Measurements from ENCODE around the gene MID1IP1. TPM values are rescaled to one million over a fixed set of nuclear protein-coding genes. Genes with fewer than 3 reads are reported as not detected.
A peak's percentile ranks its signal among the peaks of the same experiment; 100 is the strongest.

The MID1IP1 gene, protein sequence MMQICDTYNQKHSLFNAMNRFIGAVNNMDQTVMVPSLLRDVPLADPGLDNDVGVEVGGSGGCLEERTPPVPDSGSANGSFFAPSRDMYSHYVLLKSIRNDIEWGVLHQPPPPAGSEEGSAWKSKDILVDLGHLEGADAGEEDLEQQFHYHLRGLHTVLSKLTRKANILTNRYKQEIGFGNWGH
- 14.7 to 36.0 TPM (median 32.7 TPM) in 3 replicates for total RNA-seq
- long read RNA-seq, transcript MID1IP1-201 (2 exons, 2,536 nt) = major isoform, 25 of 31 reads
- long read RNA-seq, partial matches to known transcripts = 5 of 31 reads
- long read RNA-seq, other reads (novel, unspliced or antisense) = 0 of 31 reads

DNA sequence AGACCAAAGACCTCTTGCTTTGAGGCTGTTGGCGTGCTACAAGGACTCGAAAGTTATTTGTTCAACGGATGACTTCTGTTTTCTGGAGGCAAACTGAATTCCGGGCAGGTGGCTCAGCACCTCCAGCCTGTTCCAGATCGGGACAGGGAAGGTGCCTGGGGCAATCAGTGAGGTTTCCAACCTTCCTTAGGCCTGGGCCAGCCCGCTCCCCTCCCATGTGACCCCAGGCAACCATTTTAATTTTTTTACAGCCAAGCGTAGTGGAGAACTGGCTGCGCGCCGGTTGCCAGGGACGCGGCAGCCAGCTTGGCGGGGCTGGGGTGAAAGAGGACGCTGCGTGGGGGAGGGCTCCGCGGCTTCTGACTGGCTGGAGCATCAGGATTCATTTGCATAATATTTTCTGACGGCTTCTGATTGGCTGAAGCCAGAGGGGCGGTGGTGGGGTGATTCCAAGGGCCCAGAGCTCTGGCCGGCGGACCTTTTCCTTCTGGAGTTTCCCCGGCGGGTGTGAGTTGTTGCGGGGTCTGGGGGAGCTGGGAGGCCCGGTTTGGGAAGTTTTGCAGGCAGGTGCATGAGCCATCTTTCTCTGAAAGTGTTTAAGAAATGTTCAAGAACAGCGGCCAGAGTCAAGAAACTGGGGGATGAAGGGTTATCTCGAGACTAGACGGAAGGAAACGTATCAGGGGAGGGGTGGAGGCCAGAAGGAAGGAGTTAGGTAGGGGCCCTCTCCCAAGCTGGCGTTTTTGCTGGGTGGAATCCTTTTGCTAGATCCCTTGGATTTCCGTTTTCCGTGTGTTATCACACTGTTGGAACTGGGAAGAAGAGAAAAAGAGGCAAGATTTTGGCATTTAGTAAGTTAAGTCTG, at the start of gene MID1IP1:
TSS of gene MID1IP1 (plus strand) at position 479 of the 865 bp plus-strand sequence. CDS start 3,488 bp downstream, outside the sequence.
- peaks cover 2% of the 10 kb centered on the region for H3K36me3 Mint-ChIP-seq (ENCODE audit: low read depth)
- peak within 1 kb of the TSS; percentile 96 for H3K4me3 Mint-ChIP-seq (ENCODE audit: unreplicated experiment)
- peaks cover 6% of the 10 kb centered on the region for H3K9me3 Mint-ChIP-seq (ENCODE audit: low read depth)
- TF ChIP-seq, protein P1, sequence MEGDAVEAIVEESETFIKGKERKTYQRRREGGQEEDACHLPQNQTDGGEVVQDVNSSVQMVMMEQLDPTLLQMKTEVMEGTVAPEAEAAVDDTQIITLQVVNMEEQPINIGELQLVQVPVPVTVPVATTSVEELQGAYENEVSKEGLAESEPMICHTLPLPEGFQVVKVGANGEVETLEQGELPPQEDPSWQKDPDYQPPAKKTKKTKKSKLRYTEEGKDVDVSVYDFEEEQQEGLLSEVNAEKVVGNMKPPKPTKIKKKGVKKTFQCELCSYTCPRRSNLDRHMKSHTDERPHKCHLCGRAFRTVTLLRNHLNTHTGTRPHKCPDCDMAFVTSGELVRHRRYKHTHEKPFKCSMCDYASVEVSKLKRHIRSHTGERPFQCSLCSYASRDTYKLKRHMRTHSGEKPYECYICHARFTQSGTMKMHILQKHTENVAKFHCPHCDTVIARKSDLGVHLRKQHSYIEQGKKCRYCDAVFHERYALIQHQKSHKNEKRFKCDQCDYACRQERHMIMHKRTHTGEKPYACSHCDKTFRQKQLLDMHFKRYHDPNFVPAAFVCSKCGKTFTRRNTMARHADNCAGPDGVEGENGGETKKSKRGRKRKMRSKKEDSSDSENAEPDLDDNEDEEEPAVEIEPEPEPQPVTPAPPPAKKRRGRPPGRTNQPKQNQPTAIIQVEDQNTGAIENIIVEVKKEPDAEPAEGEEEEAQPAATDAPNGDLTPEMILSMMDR (IDR thresholded peaks at IDR 0.05) = no peak
- peaks cover 43% of the 10 kb centered on the region for H3K4me1 Mint-ChIP-seq (ENCODE audit: low read depth)
- peak; percentile 83 for DNase-seq (ENCODE audit: low spot score)
- no peaks in the 10 kb centered on the region for H3K27me3 Mint-ChIP-seq (ENCODE audit: low read depth)
- H3K27ac Mint-ChIP-seq (ENCODE audit: unreplicated experiment) = peak within 1 kb of the TSS; percentile 99

DNA sequence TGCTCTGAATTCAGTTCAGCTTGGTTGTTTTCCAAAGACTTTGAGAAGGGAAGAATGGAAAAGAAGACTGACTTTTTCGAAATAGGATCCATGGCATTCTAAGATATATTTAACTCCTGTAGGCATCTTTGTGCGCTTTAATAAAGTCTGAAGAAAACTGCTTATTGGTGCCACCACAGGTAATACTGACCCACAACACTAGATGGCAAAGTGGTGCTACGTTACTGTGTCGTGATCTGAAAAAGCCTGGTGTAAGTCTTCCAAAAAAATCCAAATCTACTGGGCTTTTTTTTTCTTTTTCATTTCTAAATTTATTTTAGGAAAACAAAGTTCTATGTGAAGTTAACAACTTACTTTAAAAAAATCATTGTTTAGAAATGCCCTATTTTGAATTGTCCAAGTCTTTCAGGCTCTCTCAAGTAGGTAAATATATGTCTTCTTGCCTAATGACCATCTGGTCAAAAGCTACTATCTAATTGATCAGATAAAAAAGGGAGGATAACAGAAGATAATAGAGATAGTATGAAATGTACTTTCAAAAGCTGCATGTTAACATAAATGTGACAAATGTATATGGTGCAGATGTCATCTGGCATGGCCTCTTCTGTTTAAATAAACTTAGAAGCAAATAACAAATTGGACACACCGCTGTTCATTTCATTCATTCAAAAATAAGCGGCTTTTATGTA, 47.0 kb upstream of the MID1IP1 start:
- no peaks in the 10 kb centered on the region for H3K36me3 Mint-ChIP-seq (ENCODE audit: low read depth)
- no peak for DNase-seq (ENCODE audit: low spot score)
- H3K27me3 Mint-ChIP-seq (ENCODE audit: low read depth) = peaks cover 2% of the 10 kb centered on the region
- H3K27ac Mint-ChIP-seq (ENCODE audit: unreplicated experiment) = no peak overlapping the region
- no peak overlapping the region for H3K4me3 Mint-ChIP-seq (ENCODE audit: unreplicated experiment)
- H3K4me1 Mint-ChIP-seq (ENCODE audit: low read depth) = no peaks in the 10 kb centered on the region
- TF ChIP-seq, protein P1 (IDR thresholded peaks at IDR 0.05) = peak; percentile 82
- H3K9me3 Mint-ChIP-seq (ENCODE audit: low read depth) = no peaks in the 10 kb centered on the region

DNA sequence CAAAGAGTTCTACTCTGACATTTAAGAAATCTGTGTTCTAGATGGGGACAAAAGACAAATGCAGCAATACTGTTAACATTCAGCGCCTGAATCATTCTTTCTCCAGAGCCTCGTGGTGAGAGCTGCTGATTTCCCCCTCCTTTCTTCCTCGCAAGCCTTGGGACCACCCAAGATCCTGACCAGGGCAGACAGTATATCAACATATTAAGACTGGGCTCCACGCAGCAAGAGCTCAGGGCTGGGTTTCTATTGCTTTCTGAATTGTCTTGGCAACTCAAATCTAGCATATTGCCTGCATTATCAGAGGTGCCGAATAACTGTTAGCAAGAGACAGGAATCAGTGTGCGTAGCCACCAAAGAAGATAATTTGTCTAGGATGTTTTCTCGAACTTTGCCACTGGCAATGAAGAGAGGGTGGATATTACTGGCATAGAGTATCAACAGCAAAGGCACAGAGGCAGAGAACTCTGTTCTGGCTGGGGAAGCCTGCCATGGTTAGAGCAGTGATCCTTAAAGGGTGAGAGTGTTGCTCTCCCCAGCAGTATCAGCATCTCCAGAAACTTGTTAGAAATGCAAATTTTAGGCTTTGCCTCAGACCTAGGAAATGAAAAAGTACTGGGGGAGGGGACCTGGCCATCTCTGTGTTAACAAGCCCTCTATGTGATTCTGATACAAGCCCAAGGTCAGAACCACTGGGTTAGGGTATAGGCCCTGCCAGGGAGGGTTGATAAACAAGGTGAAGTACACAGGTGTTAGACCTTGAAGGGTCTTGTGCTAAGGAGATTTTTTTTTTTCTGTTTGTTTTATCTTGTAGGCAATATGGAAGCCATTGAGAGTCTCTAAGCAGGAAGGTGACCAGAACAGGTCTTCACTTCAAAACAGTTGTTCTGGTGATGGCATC, 46.2 kb upstream of the MID1IP1 start:
- H3K27ac Mint-ChIP-seq (ENCODE audit: unreplicated experiment) = no peak overlapping the region
- H3K27me3 Mint-ChIP-seq (ENCODE audit: low read depth) = peaks cover 2% of the 10 kb centered on the region
- TF ChIP-seq, protein P1 (IDR thresholded peaks at IDR 0.05) = no peak
- H3K4me3 Mint-ChIP-seq (ENCODE audit: unreplicated experiment) = no peak overlapping the region
- H3K4me1 Mint-ChIP-seq (ENCODE audit: low read depth) = no peaks in the 10 kb centered on the region
- no peaks in the 10 kb centered on the region for H3K9me3 Mint-ChIP-seq (ENCODE audit: low read depth)
- no peak for DNase-seq (ENCODE audit: low spot score)
- no peaks in the 10 kb centered on the region for H3K36me3 Mint-ChIP-seq (ENCODE audit: low read depth)

DNA sequence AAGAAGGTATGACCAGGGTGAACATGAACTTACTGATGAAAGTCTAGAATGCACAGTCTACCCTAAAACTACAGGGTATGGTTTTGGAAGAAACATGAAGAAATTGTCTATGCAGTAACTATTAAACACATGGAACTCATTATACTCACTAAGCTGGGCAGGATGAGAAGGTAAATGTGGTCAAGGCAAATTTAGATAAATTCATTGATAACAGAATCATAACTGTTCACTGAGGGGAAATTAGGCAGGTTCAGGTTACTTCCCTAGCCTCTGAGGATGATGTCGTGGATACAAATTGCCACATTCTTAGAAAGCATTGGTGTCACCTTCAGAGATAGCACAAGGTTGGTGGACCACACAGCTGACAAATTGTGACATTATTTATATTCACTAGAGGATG, 40.4 kb upstream of the MID1IP1 start:
- Mint-ChIP-seq H3K27ac (ENCODE audit: unreplicated experiment) (no peak overlapping the region), H3K4me3 (ENCODE audit: unreplicated experiment) (no peak overlapping the region), H3K36me3 (ENCODE audit: low read depth) (no peaks in the 10 kb centered on the region), H3K4me1 (ENCODE audit: low read depth) (no peaks in the 10 kb centered on the region), H3K9me3 (ENCODE audit: low read depth) (peaks cover 5% of the 10 kb centered on the region), H3K27me3 (ENCODE audit: low read depth) (no peaks in the 10 kb centered on the region)
- no peak for DNase-seq (ENCODE audit: low spot score)
- TF ChIP-seq, protein P1 (IDR thresholded peaks at IDR 0.05) = no peak

All from chondrocyte (in vitro differentiated cells).